Gastrocnemius medialis (tissue), 4 donors: ENCODE data around the gene ENAH.

Source experiments
- POLR2A ChIP-seq, 2 donors: fragments of 450-650 bp; IDR thresholded peaks; one replicate each; pipeline ENCODE4 v1.6.1; 2017; ENCODE audit warnings: antibody characterized with exemption in 2 of 2, mild to moderate bottlenecking in 2 of 2, moderate library complexity in 2 of 2
- TF ChIP-seq, protein P1 (sequence below), 5 experiments: fragments of 450-650 bp in 3 of 5; fragments of 200-600 bp in 2 of 5; sonication (generic) in 2 of 5; IDR thresholded peaks in 4 of 5; conservative IDR thresholded peaks in 1 of 5; 1 replicate in 4 of 5; 2 replicates in 1 of 5; pipeline ENCODE4 v1.5.1; 2016 to 2019; ENCODE audit warnings: antibody characterized with exemption in 5 of 5, mild to moderate bottlenecking in 3 of 5, moderate library complexity in 3 of 5

DNA sequence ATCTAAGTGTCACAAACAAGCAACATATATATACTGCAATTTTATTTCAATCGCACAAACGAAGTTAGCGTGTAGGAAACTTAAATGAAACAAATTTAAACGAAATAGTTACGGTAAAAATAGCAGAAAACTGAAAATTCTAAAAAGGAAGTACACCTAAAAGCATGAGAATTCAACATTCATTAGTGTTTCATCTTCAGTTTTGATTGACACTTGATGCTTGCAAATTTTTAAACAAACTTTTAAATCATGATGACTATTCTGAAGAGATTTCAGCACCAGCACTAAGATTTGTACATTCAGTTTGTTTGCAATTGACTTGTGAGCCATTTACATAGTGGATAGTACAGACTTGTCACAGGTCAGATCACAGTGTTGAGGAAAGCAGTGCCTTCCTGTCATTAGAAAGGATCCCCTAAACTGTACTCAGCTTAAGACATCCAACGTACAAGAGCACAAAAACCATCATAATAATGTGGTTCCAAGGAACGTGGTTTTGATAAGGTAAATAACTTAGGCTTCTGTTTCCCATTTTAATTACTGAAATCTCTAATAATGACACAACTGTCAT is 158.0 kb downstream of the ENAH start:
- no peak for TF ChIP-seq POLR2A (IDR thresholded peaks at IDR 0.05)
- TF ChIP-seq, protein P1, sequence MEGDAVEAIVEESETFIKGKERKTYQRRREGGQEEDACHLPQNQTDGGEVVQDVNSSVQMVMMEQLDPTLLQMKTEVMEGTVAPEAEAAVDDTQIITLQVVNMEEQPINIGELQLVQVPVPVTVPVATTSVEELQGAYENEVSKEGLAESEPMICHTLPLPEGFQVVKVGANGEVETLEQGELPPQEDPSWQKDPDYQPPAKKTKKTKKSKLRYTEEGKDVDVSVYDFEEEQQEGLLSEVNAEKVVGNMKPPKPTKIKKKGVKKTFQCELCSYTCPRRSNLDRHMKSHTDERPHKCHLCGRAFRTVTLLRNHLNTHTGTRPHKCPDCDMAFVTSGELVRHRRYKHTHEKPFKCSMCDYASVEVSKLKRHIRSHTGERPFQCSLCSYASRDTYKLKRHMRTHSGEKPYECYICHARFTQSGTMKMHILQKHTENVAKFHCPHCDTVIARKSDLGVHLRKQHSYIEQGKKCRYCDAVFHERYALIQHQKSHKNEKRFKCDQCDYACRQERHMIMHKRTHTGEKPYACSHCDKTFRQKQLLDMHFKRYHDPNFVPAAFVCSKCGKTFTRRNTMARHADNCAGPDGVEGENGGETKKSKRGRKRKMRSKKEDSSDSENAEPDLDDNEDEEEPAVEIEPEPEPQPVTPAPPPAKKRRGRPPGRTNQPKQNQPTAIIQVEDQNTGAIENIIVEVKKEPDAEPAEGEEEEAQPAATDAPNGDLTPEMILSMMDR (IDR thresholded peaks at IDR 0.05 in 4 of 5, conservative IDR thresholded peaks at IDR 0.05 in 1 of 5): no peak
